ENCODE measurements around the gene TMEM184A. TPM values are rescaled to one million over a fixed set of nuclear protein-coding genes. Genes with fewer than 3 reads are reported as not detected.
A peak's percentile ranks its signal among the peaks of the same experiment; 100 is the strongest.

The TMEM184A gene
- total RNA-seq, 1 donor, result not detected

- no peak for TF ChIP-seq CTCF (IDR thresholded peaks at IDR 0.05; ENCODE audit: insufficient read depth, low read length)
- no peak overlapping the region for H3K4me3 ChIP-seq (ENCODE audit: low read depth, low read length)
- no peak for DNase-seq (ENCODE audit: low read depth)
Measured at GRCh38 chr7:1576521-1577253, 20.7 kb upstream of the TMEM184A start.

DNA sequence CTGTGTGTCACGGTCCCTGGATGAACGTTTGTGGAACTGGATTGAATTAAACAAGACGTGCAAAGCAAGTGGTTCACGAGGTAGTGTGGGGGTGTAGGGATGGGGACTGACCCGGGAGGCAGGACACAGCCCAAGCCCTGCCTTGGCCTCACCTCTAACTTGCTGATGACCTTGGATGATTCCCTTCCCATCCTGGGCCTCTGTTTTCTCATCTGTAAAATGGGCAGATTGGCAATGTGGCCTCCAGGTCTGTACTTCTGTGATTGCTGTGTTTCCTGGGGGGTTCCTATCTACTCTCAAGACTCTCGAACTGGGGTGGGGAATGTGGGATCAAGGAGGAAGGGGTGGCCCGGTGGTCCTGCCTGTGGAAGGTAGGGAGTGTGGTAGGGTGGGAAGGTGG, 19.8 kb upstream of the TMEM184A start:
- H3K4me3 ChIP-seq (ENCODE audit: low read depth, low read length), result no peak overlapping the region
- no peak for TF ChIP-seq CTCF (IDR thresholded peaks at IDR 0.05; ENCODE audit: insufficient read depth, low read length)
- no peak for DNase-seq (ENCODE audit: low read depth)

GRCh38 chr7:1572111-1572822, 16.3 kb upstream of the TMEM184A start:
- no peak for TF ChIP-seq CTCF (IDR thresholded peaks at IDR 0.05; ENCODE audit: insufficient read depth, low read length)
- no peak for DNase-seq (ENCODE audit: low read depth)
- no peak overlapping the region for H3K4me3 ChIP-seq (ENCODE audit: low read depth, low read length)

DNA sequence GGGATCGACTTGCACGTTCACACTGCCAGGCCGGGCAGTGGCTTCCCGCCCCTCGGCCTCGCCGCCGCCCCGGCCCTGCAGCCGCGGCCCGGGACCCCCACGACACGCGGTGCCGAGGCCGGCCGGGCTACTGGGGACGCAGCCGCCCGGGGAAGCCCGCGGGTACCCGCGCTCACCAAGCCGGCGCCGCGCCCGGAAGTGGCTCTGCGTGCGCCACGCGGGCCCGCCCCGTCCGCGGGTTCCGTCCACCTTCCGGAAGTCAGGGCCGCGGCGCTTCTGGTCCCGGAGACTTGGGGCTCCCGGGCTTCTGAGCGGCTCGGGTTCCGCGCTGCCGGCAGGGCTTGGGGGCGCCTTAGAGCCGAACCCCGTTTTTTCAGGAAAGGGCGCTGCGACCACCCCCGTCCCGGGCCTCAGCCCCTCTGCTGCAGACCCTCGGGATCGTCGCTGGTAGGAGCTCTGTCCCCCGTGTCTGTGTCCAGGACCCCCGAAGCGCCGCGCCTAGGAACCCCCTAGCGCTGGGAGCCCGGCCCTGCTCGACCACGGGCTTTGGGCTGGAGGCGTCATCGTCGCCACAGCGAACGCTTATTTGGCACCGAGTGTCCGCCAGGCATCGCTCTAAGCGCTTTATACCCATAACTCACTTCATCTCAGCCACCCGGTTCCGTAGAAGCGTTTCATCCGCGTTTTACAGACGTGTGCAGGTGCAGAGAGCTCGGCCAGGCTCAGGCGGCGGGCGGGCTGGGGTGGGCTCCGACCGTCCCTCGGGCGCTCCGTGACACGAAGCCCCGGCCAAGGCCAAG, 14.0 kb upstream of the TMEM184A start, which contains the start of gene PSMG3:
PSMG3 (minus strand) TSS at position 200 of the 800 bp plus-strand sequence. CDS start 693 bp downstream, outside the sequence.
- peak within 1 kb of the TSS; percentile 89 for H3K4me3 ChIP-seq (ENCODE audit: low read depth, low read length)
- peak; percentile 86 for DNase-seq (ENCODE audit: low read depth)
- peak; percentile 31 for TF ChIP-seq CTCF (IDR thresholded peaks at IDR 0.05; ENCODE audit: insufficient read depth, low read length)

GRCh38 chr7:1569440-1569832, 13.4 kb upstream of the TMEM184A start:
- no peak for DNase-seq (ENCODE audit: low read depth)
- TF ChIP-seq CTCF (IDR thresholded peaks at IDR 0.05; ENCODE audit: insufficient read depth, low read length), result no peak

DNA sequence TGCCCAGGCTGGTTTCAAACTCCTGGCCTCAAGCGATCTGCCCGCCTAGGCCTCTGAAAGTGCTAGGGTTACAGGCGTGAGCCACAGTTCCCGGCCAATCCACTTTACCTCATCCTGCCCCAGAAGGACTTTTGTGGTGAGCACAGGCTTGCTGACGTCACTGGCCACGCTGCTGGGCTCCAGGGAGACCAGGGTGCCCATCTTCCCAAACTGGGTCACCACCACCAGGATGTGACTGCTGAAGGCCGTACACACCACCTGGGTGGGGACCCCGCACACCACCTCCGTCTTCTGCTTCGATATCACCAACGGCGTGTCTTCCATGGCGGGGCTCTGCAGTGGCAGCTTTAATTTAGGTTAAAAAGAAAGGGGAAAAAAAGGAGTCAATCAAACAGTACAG, 13.0 kb upstream of the TMEM184A start:
- TF ChIP-seq CTCF (IDR thresholded peaks at IDR 0.05; ENCODE audit: insufficient read depth, low read length), result no peak
- peak overlapping the region; percentile 89 for H3K4me3 ChIP-seq (ENCODE audit: low read depth, low read length)
- DNase-seq (ENCODE audit: low read depth), result peak; percentile 24

More at GRCh38 chr7:1569440-1569832, 13.4 kb upstream of the TMEM184A start:
- H3K4me3 ChIP-seq (ENCODE audit: low read depth, low read length), result peak overlapping the region; percentile 89
